Osteoblast (primary cell): ENCODE results near the gene FARS2. TPM values are rescaled to one million over a fixed set of nuclear protein-coding genes. Genes with fewer than 3 reads are reported as not detected.

Source experiments
- DNase-seq: peaks from one replicate; pipeline ENCODE4 v3.0.0; 2011; ENCODE audit warnings: low spot score, mixed read lengths; ENCODE audit not compliant: insufficient read length; ENCODE audit errors: missing footprints
- H2AFZ ChIP-seq: 2 replicates; pipeline ENCODE4 v1.6.0; 2011; ENCODE audit warnings: mild to moderate bottlenecking, low read length
- H3K27ac ChIP-seq: 2 replicates; pipeline ENCODE4 v1.5.1; 2011; ENCODE audit warnings: mild to moderate bottlenecking, low read depth, low read length, moderate library complexity
- H3K27me3 ChIP-seq: 2 replicates; pipeline ENCODE4 v1.6.0; 2012; ENCODE audit warnings: mild to moderate bottlenecking, control low read depth, inconsistent platforms, low read length, moderate library complexity; ENCODE audit not compliant: insufficient read depth
- H3K36me3 ChIP-seq: 2 replicates; pipeline ENCODE4 v1.5.1; 2011; ENCODE audit warnings: mild to moderate bottlenecking, low read length, control low read depth, moderate library complexity; ENCODE audit not compliant: insufficient read depth
- H3K4me1 ChIP-seq: 2 replicates; pipeline ENCODE4 v1.5.1; 2011; ENCODE audit warnings: mild to moderate bottlenecking, low read length, control low read depth, moderate library complexity; ENCODE audit not compliant: insufficient read depth
- H3K4me2 ChIP-seq: 2 replicates; pipeline ENCODE4 v1.6.0; 2011; ENCODE audit warnings: mild to moderate bottlenecking, low read length; ENCODE audit not compliant: insufficient read depth
- H3K4me3 ChIP-seq: fragments of 200-600 bp; sonication (generic); 3 replicates; pipeline ENCODE4 v1.5.1; 2012; ENCODE audit warnings: mild to moderate bottlenecking, low read length, inconsistent platforms; ENCODE audit not compliant: insufficient read depth
- H3K79me2 ChIP-seq: 2 replicates; pipeline ENCODE4 v1.6.0; 2012; ENCODE audit warnings: mild to moderate bottlenecking, low read length, control low read depth, inconsistent platforms; ENCODE audit not compliant: insufficient read depth
- H3K9me3 ChIP-seq: 2 replicates; pipeline ENCODE4 v1.5.1; 2011; ENCODE audit warnings: low read depth, low read length, control low read depth
- H4K20me1 ChIP-seq: 2 replicates; pipeline ENCODE4 v1.6.0; 2012; ENCODE audit warnings: mild to moderate bottlenecking, low read length, control low read depth; ENCODE audit not compliant: insufficient read depth
- CTCF ChIP-seq: IDR thresholded peaks from 2 replicates; pipeline ENCODE4 v1.5.1; 2011; ENCODE audit warnings: mild to moderate bottlenecking, low read depth, low read length, moderate library complexity; ENCODE audit errors: extremely low read depth
- total RNA-seq: library from RNA; depleted of rRNA; stranded (reverse); fragments of >200 nt; gene quantifications from 2 replicates; pipeline ENCODE4 v1.2.3, GENCODE V29; 2012

FARS2 gene
- total RNA-seq, 1 donor: 29.7 TPM

- peaks cover 28% of the 10 kb centered on the region for H3K79me2 ChIP-seq
- peak overlapping the region; percentile 75 for H3K4me2 ChIP-seq
- H3K4me3 ChIP-seq: peak overlapping the region; percentile 49
- no peaks in the 10 kb centered on the region for H3K27me3 ChIP-seq
- no peaks in the 10 kb centered on the region for H3K36me3 ChIP-seq
- peak; percentile 88 for DNase-seq
- H3K27ac ChIP-seq: no peak overlapping the region
- TF ChIP-seq CTCF: no peak
- peaks cover 10% of the 10 kb centered on the region for H3K4me1 ChIP-seq
- H4K20me1 ChIP-seq: peaks cover 18% of the 10 kb centered on the region
- H3K9me3 ChIP-seq: no peaks in the 10 kb centered on the region
- no peak overlapping the region for H2AFZ ChIP-seq
Observed at GRCh38 chr6:5287205-5287965, 26.1 kb downstream of the FARS2 start.

GRCh38 chr6:5287966-5288297, 26.6 kb downstream of the FARS2 start:
- Histone ChIP-seq H3K4me1 (peaks cover 10% of the 10 kb centered on the region), H4K20me1 (peaks cover 21% of the 10 kb centered on the region), H3K27ac (no peak overlapping the region), H3K79me2 (peaks cover 29% of the 10 kb centered on the region), H3K36me3 (no peaks in the 10 kb centered on the region), H3K4me2 (peak overlapping the region; percentile 75), H3K9me3 (no peaks in the 10 kb centered on the region), H3K27me3 (no peaks in the 10 kb centered on the region), H3K4me3 (no peak overlapping the region), H2AFZ (no peak overlapping the region)
- no peak for DNase-seq
- TF ChIP-seq CTCF: no peak

GRCh38 chr6:5290097-5290496, 28.8 kb downstream of the FARS2 start:
- peaks cover 10% of the 10 kb centered on the region for H3K4me1 ChIP-seq
- peaks cover 28% of the 10 kb centered on the region for H4K20me1 ChIP-seq
- H3K4me3 ChIP-seq: no peak overlapping the region
- H3K36me3 ChIP-seq: no peaks in the 10 kb centered on the region
- H2AFZ ChIP-seq: no peak overlapping the region
- DNase-seq: no peak
- H3K79me2 ChIP-seq: peaks cover 38% of the 10 kb centered on the region
- H3K27me3 ChIP-seq: no peaks in the 10 kb centered on the region
- H3K4me2 ChIP-seq: no peak overlapping the region
- TF ChIP-seq CTCF: no peak
- H3K9me3 ChIP-seq: no peaks in the 10 kb centered on the region
- H3K27ac ChIP-seq: no peak overlapping the region

- Histone ChIP-seq H3K4me2 (no peak overlapping the region), H3K79me2 (peaks cover 38% of the 10 kb centered on the region), H3K27me3 (no peaks in the 10 kb centered on the region), H3K27ac (no peak overlapping the region), H3K9me3 (no peaks in the 10 kb centered on the region), H3K4me1 (peaks cover 10% of the 10 kb centered on the region), H4K20me1 (peaks cover 28% of the 10 kb centered on the region), H3K36me3 (no peaks in the 10 kb centered on the region), H3K4me3 (no peak overlapping the region), H2AFZ (no peak overlapping the region)
- no peak for TF ChIP-seq CTCF
- DNase-seq: no peak
Observed at GRCh38 chr6:5290500-5290899, 29.2 kb downstream of the FARS2 start.
